Left colon (tissue), 2 donors: ENCODE data around the gene CCNL1. TPM values are rescaled to one million over a fixed set of nuclear protein-coding genes. Genes with fewer than 3 reads are reported as not detected.
"Not testable (repeated sequence)": the region's sequence is repeated elsewhere in the genome, so short reads cannot be mapped to it uniquely, and the experiment has no call there.

Experiments used
- ATAC-seq: fragments of 200-7000 bp; cut with Tn5 transposase; one replicate; pipeline ENCODE4 v1.9.1; 2020; ENCODE audit warnings: mild to moderate bottlenecking, moderate library complexity
- DNase-seq, 2 donors: peaks; one replicate each; pipeline ENCODE4 v3.0.0-alpha.2; 2020
- intact Hi-C, 2 donors: fragments of 100-400 bp; cut with DNase I in 1 of 2; cut with micrococcal nuclease in 1 of 2; formaldehyde crosslinking; loops; one replicate each; pipeline versions ENCODE4 v1.11.2 to v1.14.0; 2022; cut with DNase I, micrococcal nuclease
- total RNA-seq, 2 donors: library from RNA; stranded (reverse); fragmentation: NEBNext Ultra II Directional; extraction: Animal tissue kit (Norgen Biotek cat#: 25700); gene quantifications; one replicate each; pipeline ENCODE4 v1.2.1, GENCODE V29; 2021
- donor health status: DM: no; HTN: no; CAD: no.
- donor health status: DM: yes; HTN: yes; CAD: no.

Gene CCNL1
- total RNA-seq, 2 donors from 2014 or later = 103 to 128 TPM

- intact Hi-C loops = no loop called here
- no peak for DNase-seq
- no peak for ATAC-seq
Observed at GRCh38 chr3:157117206-157117605, 42.7 kb downstream of the CCNL1 start.

- intact Hi-C loops = no loop called here
- no peak for ATAC-seq
- no peak for DNase-seq
Observed at GRCh38 chr3:157116017-157116416, 43.9 kb downstream of the CCNL1 start.

- DNase-seq (no peak), ATAC-seq (peak; percentile 23)
- intact Hi-C loops = no loop called here
Observed at GRCh38 chr3:157115069-157116006, 44.6 kb downstream of the CCNL1 start.

- intact Hi-C loops = no loop called here
- peak; percentile 30 for ATAC-seq
- no peak for DNase-seq
Observed at GRCh38 chr3:157113832-157114505, 46.0 kb downstream of the CCNL1 start.

- ATAC-seq = no peak
- intact Hi-C loops = no loop called here
Observed at GRCh38 chr3:157112536-157112935, 47.4 kb downstream of the CCNL1 start.

GRCh38 chr3:157111518-157111917, 48.4 kb downstream of the CCNL1 start:
- no peak for DNase-seq
- ATAC-seq = no peak
- intact Hi-C loops = no loop called here

More at GRCh38 chr3:157112536-157112935, 47.4 kb downstream of the CCNL1 start:
- DNase-seq = no peak

- intact Hi-C loops = no loop called here
- DNase-seq (no peak), ATAC-seq (no peak)
Observed at GRCh38 chr3:157110761-157111278, 49.1 kb downstream of the CCNL1 start.

- DNase-seq = no peak
- no peak for ATAC-seq
- intact Hi-C loops = no loop called here
Observed at GRCh38 chr3:157109267-157110141, 50.4 kb downstream of the CCNL1 start.

GRCh38 chr3:157107644-157108133, 52.3 kb downstream of the CCNL1 start:
- intact Hi-C loops = no loop called here
- no peak for ATAC-seq

GRCh38 chr3:157107037-157107436, 52.9 kb downstream of the CCNL1 start:
- intact Hi-C loops = no loop called here
- ATAC-seq (peak; percentile 55), DNase-seq (no peak)

More at GRCh38 chr3:157107644-157108133, 52.3 kb downstream of the CCNL1 start:
- no peak for DNase-seq

- intact Hi-C loops = no loop called here
- ATAC-seq (no peak), DNase-seq (no peak)
Observed at GRCh38 chr3:157104928-157105652, 54.9 kb downstream of the CCNL1 start.

GRCh38 chr3:157104521-157104920, 55.4 kb downstream of the CCNL1 start:
- intact Hi-C loops = no loop called here
- ATAC-seq (peak; percentile 54), DNase-seq (no peak)

GRCh38 chr3:157103860-157104259, 56.1 kb downstream of the CCNL1 start:
- no peak for DNase-seq
- ATAC-seq = no peak
- intact Hi-C loops = no loop called here

GRCh38 chr3:157103280-157103679, 56.7 kb downstream of the CCNL1 start:
- DNase-seq (no peak), ATAC-seq (no peak)
- intact Hi-C loops = no loop called here

GRCh38 chr3:157102595-157102994, 57.4 kb downstream of the CCNL1 start:
- ATAC-seq, intact Hi-C loops, DNase-seq: not testable (repeated sequence)

GRCh38 chr3:157102098-157102497, 57.8 kb downstream of the CCNL1 start:
- peak; percentile 80 for ATAC-seq
- DNase-seq = peak in 1 of 2 donors; percentile 23
- intact Hi-C loops = no loop called here

GRCh38 chr3:157101486-157101885, 58.5 kb downstream of the CCNL1 start:
- DNase-seq (no peak), ATAC-seq (no peak)
- intact Hi-C loops = no loop called here
